Spleen (tissue), 7 donors: Measurements from ENCODE around the gene UQCC2.

Source experiments
- CTCF ChIP-seq, 11 experiments: fragments of 200-600 bp in 7 of 11; fragments of 450-650 bp in 4 of 11; sonication (generic) in 4 of 11; IDR thresholded peaks in 8 of 11; conservative IDR thresholded peaks in 3 of 11; 1 replicate in 7 of 11; 2 replicates in 4 of 11; pipeline versions ENCODE4 v1.4.0 to v1.8.0; 2016 to 2021; ENCODE audit warnings: antibody characterized with exemption in 11 of 11, inconsistent platforms in 4 of 11, mild to moderate bottlenecking in 1 of 11
- POLR2A ChIP-seq, 3 donors: fragments of 450-650 bp; IDR thresholded peaks; one replicate each; pipeline ENCODE4 v1.5.1; 2017; ENCODE audit warnings: antibody characterized with exemption in 3 of 3, mild to moderate bottlenecking in 1 of 3
- POLR2AphosphoS5 ChIP-seq, 3 donors: sonication (generic); formaldehyde crosslinking; IDR thresholded peaks; one replicate each; pipeline ENCODE4 v1.5.1; 2017; ENCODE audit warnings: antibody characterized with exemption in 3 of 3
- donor health status: DM: no; HTN: no; CAD: no; lungs with moderate emphysema.
- donor health status: DM: no; HTN: no; CAD: no.
- donor health status: DM: no; HTN: no; CAD: no.

DNA sequence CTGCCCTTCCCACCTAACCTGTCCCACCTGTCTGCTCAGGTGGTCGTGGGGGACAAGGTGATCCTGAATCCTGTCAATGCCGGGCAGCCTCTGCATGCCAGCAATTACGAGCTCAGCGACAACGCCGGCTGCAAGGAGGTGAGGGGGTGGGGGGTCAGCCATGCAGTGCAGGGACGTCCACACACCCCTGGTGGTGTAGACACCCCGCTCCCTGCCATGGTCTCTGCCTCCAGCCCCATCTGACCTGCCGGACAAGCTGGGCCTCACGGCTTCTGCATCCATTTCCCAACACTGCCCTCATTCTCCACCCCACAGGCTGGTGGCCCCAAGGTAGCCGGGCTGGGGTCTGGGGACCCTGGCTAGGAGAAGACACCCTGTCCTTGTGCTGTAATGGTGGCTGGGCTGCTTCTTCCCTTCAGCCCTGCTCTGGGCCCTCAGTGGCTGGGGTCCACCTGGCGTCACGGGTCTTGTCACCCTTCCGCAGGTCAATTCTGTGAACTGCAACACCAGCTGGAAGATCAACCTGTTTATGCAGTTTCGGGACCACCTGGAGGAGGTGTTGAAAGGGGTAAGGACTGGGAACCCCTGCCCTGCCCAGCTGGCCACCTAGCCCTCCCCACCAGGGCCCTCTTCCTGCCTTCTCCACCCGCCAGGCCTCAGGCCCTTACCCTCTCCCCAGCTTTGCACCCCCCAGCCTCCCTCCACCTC is 52.4 kb downstream of the UQCC2 start:
- TF ChIP-seq CTCF (IDR thresholded peaks at IDR 0.05 in 8 of 11, conservative IDR thresholded peaks at IDR 0.05 in 3 of 11) (no peak), POLR2A (IDR thresholded peaks at IDR 0.05) (no peak), POLR2AphosphoS5 (IDR thresholded peaks at IDR 0.05) (peak in 1 of 3 donors; percentile 0)
